Upper lobe of right lung (tissue), 1 donor: ENCODE data around the gene ANK2. TPM values are rescaled to one million over a fixed set of nuclear protein-coding genes. Genes with fewer than 3 reads are reported as not detected.

Experiments used
- ATAC-seq: fragments of 200-7000 bp; cut with Tn5 transposase; one replicate; pipeline ENCODE4 v1.9.1; 2020; ENCODE audit warnings: mild to moderate bottlenecking, moderate library complexity
- DNase-seq: peaks from one replicate; pipeline ENCODE4 v3.0.0-alpha.2; 2020
- H3K27ac ChIP-seq: fragments of 200-600 bp; one replicate; pipeline ENCODE4 v1.8.0; 2022
- H3K27me3 ChIP-seq: fragments of 200-600 bp; one replicate; pipeline ENCODE4 v1.8.0; 2022; ENCODE audit warnings: mild to moderate bottlenecking
- H3K36me3 ChIP-seq: fragments of 200-600 bp; one replicate; pipeline ENCODE4 v1.8.0; 2022
- H3K4me1 ChIP-seq: fragments of 200-600 bp; one replicate; pipeline ENCODE4 v1.8.0; 2022
- H3K4me3 ChIP-seq: fragments of 200-600 bp; one replicate; pipeline ENCODE4 v1.8.0; 2022; ENCODE audit warnings: mild to moderate bottlenecking
- H3K9me3 ChIP-seq: fragments of 200-600 bp; one replicate; pipeline ENCODE4 v1.8.0; 2022
- intact Hi-C: fragments of 100-400 bp; cut with DNase I; formaldehyde crosslinking; loops from one replicate; pipeline ENCODE4 v1.11.0; 2022
- total RNA-seq: library from RNA; stranded (reverse); fragmentation: NEBNext Ultra II Directional; extraction: Animal tissue kit (Norgen Biotek cat#: 25700); gene quantifications from one replicate; pipeline ENCODE4 v1.2.1, GENCODE V29; 2021
- TF ChIP-seq, protein P1 (sequence below): fragments of 200-600 bp; IDR thresholded peaks from one replicate; pipeline ENCODE4 v1.8.0; 2022; ENCODE audit warnings: antibody characterized with exemption
- donor health status: DM: no; HTN: yes; CAD: no; lungs with severe emphysema.

Gene ANK2
- total RNA-seq, 1 donor from 2014 or later: 12.0 TPM

DNA sequence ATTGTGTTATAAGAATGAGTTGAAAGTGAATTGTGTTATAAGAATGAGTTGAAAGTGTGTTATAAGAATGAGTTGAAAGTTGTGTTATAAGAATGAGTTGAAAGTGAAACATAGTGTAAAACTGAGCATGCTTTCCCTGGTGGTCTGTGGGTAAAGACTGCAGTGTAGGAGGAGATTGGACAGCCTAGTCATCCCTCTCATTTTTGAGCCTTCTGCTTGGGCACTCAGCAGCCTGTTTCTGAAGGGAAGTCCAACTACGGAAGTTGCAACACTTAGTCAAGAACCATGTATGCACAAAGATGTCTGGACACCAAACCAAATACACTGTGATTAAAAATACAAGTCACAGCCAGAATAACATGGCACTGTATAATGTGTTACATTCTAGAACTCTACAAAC is 72.6 kb downstream of the ANK2 start:
- DNase-seq (no peak), ATAC-seq (no peak)
- H3K4me1 ChIP-seq: no peaks in the 10 kb centered on the region
- H3K36me3 ChIP-seq: no peaks in the 10 kb centered on the region
- intact Hi-C loops: no loop called here
- H3K27me3 ChIP-seq: no peaks in the 10 kb centered on the region
- H3K27ac ChIP-seq: no peak overlapping the region
- H3K4me3 ChIP-seq: no peak overlapping the region
- TF ChIP-seq, protein P1, sequence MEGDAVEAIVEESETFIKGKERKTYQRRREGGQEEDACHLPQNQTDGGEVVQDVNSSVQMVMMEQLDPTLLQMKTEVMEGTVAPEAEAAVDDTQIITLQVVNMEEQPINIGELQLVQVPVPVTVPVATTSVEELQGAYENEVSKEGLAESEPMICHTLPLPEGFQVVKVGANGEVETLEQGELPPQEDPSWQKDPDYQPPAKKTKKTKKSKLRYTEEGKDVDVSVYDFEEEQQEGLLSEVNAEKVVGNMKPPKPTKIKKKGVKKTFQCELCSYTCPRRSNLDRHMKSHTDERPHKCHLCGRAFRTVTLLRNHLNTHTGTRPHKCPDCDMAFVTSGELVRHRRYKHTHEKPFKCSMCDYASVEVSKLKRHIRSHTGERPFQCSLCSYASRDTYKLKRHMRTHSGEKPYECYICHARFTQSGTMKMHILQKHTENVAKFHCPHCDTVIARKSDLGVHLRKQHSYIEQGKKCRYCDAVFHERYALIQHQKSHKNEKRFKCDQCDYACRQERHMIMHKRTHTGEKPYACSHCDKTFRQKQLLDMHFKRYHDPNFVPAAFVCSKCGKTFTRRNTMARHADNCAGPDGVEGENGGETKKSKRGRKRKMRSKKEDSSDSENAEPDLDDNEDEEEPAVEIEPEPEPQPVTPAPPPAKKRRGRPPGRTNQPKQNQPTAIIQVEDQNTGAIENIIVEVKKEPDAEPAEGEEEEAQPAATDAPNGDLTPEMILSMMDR: no peak
- no peaks in the 10 kb centered on the region for H3K9me3 ChIP-seq

DNA sequence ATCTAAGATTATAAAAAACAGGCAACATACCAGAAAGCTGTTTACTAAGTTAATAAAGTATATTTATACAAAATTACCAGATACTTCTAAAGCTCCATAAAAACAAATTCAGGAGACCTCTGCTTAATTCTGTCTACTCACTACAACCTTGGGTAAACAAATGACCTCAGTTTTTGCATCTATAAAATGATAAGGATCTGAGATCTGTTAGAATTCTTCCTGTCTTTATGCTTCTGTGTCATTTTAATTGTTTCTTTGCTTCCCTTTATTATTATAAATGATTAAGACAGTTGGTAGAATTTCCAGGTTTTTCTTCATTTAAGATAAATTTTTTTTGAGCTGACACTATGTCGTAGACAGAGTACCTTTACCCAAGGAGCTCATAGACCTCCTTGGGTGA is 76.0 kb downstream of the ANK2 start:
- ATAC-seq: no peak
- H3K4me1 ChIP-seq: no peaks in the 10 kb centered on the region
- H3K27me3 ChIP-seq: no peaks in the 10 kb centered on the region
- H3K27ac ChIP-seq: no peak overlapping the region
- intact Hi-C loops: no loop called here
- no peaks in the 10 kb centered on the region for H3K36me3 ChIP-seq
- no peak overlapping the region for H3K4me3 ChIP-seq
- no peaks in the 10 kb centered on the region for H3K9me3 ChIP-seq
- DNase-seq: no peak
- TF ChIP-seq, protein P1: no peak

DNA sequence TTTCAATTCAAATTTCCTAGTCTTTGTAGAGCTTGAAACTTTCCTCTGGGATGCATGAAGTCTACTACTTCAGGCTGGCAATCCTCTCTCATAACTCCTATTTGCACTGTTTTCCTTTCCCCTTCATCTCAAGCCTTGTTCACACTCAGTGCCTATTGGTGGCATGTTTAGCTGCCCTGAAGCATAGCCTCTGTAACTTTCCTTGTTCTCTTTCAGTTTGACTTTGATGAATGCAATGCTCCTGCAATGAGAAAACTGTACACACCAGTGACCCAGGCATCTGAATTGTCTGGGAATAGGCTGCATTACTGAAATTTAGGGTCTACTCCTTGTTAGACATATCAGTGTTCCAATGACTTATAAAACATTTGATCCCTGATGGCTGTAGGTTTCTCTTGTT is 81.7 kb downstream of the ANK2 start:
- TF ChIP-seq, protein P1: no peak
- Histone ChIP-seq H3K36me3 (no peaks in the 10 kb centered on the region), H3K9me3 (no peaks in the 10 kb centered on the region), H3K4me3 (no peak overlapping the region), H3K4me1 (no peaks in the 10 kb centered on the region), H3K27me3 (no peaks in the 10 kb centered on the region), H3K27ac (no peak overlapping the region)
- ATAC-seq: no peak
- intact Hi-C loops: no loop called here
- no peak for DNase-seq

DNA sequence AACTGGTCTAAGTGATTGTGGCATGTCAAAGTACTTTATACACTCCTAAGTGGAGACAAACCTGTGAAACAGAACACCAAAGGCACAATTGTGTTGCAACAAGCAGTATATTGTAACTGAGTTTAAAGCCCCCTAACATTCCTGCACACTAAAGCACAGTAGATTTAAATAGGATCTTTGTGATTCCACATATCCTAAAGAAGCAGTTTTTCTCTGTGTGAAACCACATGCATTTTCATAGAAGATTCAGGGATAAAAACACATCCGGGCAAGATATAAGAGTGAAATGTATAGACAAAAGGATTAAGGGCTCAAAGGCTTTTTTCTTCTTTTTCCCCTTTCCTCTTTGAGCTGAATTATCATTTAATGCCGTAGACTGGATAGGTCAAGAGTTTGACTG is 82.2 kb downstream of the ANK2 start:
- no peaks in the 10 kb centered on the region for H3K27me3 ChIP-seq
- H3K4me1 ChIP-seq: no peaks in the 10 kb centered on the region
- H3K4me3 ChIP-seq: no peak overlapping the region
- no peak overlapping the region for H3K27ac ChIP-seq
- TF ChIP-seq, protein P1: no peak
- H3K9me3 ChIP-seq: no peaks in the 10 kb centered on the region
- DNase-seq: no peak
- ATAC-seq: no peak
- intact Hi-C loops: no loop called here
- H3K36me3 ChIP-seq: no peaks in the 10 kb centered on the region

DNA sequence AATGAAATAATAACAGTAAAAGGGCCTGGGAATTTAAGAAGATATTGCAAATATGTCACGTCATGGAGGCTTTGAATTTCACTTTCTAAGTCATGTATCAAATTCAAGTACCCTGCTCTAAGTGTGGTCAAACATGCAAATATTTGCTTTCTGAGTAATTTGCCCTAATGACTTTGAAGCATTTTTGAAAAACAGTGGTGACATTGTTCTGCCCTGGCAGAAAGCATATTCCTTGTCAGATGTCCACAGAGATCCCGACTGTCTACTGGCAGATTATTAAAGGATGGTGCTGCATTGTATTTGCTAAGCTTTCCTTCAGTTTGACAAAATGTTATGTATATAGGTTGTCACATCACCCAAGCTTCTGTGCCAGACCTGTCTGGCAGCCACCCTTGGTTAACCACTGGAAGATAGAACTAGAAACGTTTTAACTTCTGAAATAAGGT is 92.5 kb downstream of the ANK2 start:
- no peaks in the 10 kb centered on the region for H3K4me1 ChIP-seq
- no peaks in the 10 kb centered on the region for H3K9me3 ChIP-seq
- intact Hi-C loops: no loop called here
- no peak for DNase-seq
- no peaks in the 10 kb centered on the region for H3K27me3 ChIP-seq
- H3K4me3 ChIP-seq: no peak overlapping the region
- H3K36me3 ChIP-seq: no peaks in the 10 kb centered on the region
- TF ChIP-seq, protein P1: no peak
- no peak overlapping the region for H3K27ac ChIP-seq
- peak; percentile 75 for ATAC-seq

DNA sequence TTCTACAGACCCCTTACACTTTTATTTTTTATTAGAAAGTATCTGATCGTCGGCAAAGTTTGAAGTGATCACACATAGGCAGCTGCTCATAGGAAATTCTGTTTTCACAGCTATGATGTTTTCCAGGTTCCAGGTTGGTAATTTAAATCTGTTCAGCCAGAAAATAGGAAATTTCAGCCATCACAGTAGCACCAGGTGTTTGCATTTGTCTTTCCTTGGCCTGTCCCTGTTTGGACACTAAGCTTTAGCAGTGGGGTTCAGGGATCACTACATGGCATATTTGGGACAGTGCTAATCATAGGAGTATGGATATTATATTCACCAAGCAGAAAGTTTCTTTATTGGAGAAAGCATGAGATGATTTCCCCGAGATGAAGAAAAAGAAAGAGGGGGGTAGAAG is 92.9 kb downstream of the ANK2 start:
- no peaks in the 10 kb centered on the region for H3K27me3 ChIP-seq
- H3K4me3 ChIP-seq: no peak overlapping the region
- H3K4me1 ChIP-seq: no peaks in the 10 kb centered on the region
- no peak for DNase-seq
- intact Hi-C loops: no loop called here
- no peak for ATAC-seq
- H3K9me3 ChIP-seq: no peaks in the 10 kb centered on the region
- H3K36me3 ChIP-seq: no peaks in the 10 kb centered on the region
- TF ChIP-seq, protein P1: no peak
- no peak overlapping the region for H3K27ac ChIP-seq
